Retinal pigment epithelial cell (primary cell): Measurements from ENCODE around the gene STIP1.

Experiments
- DNase-seq: peaks from one replicate; pipeline ENCODE4 v3.0.0-alpha.2; 2010; ENCODE audit warnings: low read depth
- H3K4me3 ChIP-seq: 2 replicates; pipeline ENCODE4 v1.5.1; 2011; ENCODE audit warnings: mild to moderate bottlenecking, low read length, control low read depth, moderate library complexity
- TF ChIP-seq, protein P1 (sequence below): conservative IDR thresholded peaks from 2 replicates; pipeline ENCODE4 v1.5.1; 2011; ENCODE audit warnings: low read depth, low read length, control low read depth, inconsistent platforms

The STIP1 gene

GRCh38 chr11:64208796-64209562 lies 23.0 kb downstream of the STIP1 start:
- TF ChIP-seq, protein P1, sequence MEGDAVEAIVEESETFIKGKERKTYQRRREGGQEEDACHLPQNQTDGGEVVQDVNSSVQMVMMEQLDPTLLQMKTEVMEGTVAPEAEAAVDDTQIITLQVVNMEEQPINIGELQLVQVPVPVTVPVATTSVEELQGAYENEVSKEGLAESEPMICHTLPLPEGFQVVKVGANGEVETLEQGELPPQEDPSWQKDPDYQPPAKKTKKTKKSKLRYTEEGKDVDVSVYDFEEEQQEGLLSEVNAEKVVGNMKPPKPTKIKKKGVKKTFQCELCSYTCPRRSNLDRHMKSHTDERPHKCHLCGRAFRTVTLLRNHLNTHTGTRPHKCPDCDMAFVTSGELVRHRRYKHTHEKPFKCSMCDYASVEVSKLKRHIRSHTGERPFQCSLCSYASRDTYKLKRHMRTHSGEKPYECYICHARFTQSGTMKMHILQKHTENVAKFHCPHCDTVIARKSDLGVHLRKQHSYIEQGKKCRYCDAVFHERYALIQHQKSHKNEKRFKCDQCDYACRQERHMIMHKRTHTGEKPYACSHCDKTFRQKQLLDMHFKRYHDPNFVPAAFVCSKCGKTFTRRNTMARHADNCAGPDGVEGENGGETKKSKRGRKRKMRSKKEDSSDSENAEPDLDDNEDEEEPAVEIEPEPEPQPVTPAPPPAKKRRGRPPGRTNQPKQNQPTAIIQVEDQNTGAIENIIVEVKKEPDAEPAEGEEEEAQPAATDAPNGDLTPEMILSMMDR: no peak
- DNase-seq: no peak
- H3K4me3 ChIP-seq: no peak overlapping the region

GRCh38 chr11:64209563-64209843 lies 23.5 kb downstream of the STIP1 start:
- TF ChIP-seq, protein P1: no peak
- no peak overlapping the region for H3K4me3 ChIP-seq
- DNase-seq: no peak

- TF ChIP-seq, protein P1: no peak
- no peak overlapping the region for H3K4me3 ChIP-seq
- no peak for DNase-seq
Observed at GRCh38 chr11:64210301-64211020, 24.5 kb downstream of the STIP1 start.

- TF ChIP-seq, protein P1: no peak
- no peak for DNase-seq
- no peak overlapping the region for H3K4me3 ChIP-seq
Observed at GRCh38 chr11:64211181-64211872, 25.4 kb downstream of the STIP1 start.

DNA sequence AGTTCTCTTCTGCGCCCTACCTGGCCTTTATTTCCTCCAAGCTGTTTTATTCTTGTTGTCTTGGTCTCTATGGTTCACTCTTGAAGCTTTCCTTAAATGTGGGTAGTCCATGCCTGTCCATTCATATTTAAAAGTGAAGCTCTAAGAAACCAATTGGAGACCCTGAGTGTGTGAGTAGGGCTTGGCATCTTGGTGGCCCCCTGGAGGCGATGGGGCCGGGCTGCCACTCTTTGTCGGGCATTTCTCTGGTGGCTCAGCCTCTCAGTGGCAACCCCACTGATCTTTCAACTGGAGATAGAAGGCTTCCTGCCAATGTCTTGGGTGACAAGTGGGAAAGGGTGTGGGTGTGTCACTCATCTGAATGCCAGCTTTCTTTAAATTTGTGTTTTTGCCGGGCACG lies 30.9 kb downstream of the STIP1 start:
- TF ChIP-seq, protein P1: no peak
- no peak overlapping the region for H3K4me3 ChIP-seq

DNA sequence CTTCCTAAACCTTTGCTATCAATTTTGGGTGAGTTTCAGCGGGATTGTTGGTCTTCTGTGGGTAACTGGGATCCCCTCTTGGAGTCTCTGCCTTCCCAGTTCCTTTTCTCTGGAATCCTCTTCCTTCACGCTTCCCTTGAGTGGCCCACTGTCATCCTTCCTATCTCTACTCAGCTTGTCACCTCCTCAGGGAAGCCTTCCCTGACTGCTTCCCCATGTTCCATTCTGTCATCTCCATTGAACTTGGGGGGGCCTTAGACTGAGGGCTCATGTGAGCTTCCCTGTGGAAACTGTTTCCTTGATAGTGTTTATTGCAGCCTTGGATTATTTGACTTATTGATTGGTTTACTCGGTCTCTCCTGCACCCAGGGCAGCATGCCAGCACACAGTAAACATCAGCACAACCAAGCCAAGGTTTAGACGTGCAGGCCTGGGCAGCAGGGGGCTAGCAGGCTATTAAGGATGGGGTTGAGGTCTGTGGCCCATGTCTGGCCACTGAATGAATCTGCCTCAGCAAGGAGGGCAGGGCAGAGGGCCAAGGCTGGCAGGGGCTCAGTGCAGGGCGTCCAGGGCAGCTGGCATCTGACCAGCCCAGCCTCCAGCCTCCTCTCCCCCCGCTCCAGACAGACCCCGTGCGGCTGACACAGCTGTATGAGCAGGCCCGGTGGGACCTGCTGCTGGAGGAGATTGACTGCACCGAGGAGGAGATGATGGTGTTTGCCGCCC lies 32.8 kb downstream of the STIP1 start:
- H3K4me3 ChIP-seq: no peak overlapping the region
- TF ChIP-seq, protein P1: no peak
- no peak for DNase-seq

More for the DNA sequence above, 30.9 kb downstream of the STIP1 start:
- no peak for DNase-seq
